Measurements from ENCODE around the gene FBN3.
"Not testable (repeated sequence)": the region's sequence is repeated elsewhere in the genome, so short reads cannot be mapped to it uniquely, and the experiment has no call there.

FBN3 gene

DNA sequence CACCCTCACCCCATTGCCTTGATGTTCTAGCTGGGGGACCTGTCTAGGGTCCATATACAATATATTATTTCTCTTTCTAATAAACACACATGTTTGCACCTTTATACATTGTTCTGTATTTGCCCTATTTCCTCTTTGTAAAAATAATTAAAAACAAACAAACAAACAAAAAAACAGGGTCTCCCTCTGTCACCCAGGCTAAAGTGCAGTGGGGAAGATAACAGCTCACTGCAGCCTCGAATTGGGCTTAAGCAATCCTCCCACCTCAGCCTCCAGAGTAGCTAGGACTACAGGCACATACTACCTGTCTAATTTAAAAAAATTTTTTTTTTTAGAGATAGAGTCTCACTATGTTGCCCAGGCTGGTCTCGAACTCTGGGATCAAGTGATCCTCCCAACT, 5.9 kb upstream of the FBN3 start:
- no peak overlapping the region for H3K4me3 ChIP-seq (replicated peaks; ENCODE audit: insufficient read depth, low read length)
- peaks cover 8% of the 10 kb centered on the region for H3K27me3 ChIP-seq (ENCODE audit: insufficient read depth, poor library complexity, severe bottlenecking)
- DNase-seq (ENCODE audit: low read depth in 1 of 2, low spot score in 1 of 2) = no peak
- no peak for TF ChIP-seq POLR2AphosphoS5 (IDR thresholded peaks at IDR 0.05; ENCODE audit: low read depth)
- TF ChIP-seq SPI1 (IDR thresholded peaks at IDR 0.05; ENCODE audit: borderline replicate concordance, low read depth) = no peak
- TF ChIP-seq, protein P1, sequence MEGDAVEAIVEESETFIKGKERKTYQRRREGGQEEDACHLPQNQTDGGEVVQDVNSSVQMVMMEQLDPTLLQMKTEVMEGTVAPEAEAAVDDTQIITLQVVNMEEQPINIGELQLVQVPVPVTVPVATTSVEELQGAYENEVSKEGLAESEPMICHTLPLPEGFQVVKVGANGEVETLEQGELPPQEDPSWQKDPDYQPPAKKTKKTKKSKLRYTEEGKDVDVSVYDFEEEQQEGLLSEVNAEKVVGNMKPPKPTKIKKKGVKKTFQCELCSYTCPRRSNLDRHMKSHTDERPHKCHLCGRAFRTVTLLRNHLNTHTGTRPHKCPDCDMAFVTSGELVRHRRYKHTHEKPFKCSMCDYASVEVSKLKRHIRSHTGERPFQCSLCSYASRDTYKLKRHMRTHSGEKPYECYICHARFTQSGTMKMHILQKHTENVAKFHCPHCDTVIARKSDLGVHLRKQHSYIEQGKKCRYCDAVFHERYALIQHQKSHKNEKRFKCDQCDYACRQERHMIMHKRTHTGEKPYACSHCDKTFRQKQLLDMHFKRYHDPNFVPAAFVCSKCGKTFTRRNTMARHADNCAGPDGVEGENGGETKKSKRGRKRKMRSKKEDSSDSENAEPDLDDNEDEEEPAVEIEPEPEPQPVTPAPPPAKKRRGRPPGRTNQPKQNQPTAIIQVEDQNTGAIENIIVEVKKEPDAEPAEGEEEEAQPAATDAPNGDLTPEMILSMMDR (IDR thresholded peaks at IDR 0.05; ENCODE audit: insufficient read depth, low read length) = no peak
- TF ChIP-seq, protein P2, sequence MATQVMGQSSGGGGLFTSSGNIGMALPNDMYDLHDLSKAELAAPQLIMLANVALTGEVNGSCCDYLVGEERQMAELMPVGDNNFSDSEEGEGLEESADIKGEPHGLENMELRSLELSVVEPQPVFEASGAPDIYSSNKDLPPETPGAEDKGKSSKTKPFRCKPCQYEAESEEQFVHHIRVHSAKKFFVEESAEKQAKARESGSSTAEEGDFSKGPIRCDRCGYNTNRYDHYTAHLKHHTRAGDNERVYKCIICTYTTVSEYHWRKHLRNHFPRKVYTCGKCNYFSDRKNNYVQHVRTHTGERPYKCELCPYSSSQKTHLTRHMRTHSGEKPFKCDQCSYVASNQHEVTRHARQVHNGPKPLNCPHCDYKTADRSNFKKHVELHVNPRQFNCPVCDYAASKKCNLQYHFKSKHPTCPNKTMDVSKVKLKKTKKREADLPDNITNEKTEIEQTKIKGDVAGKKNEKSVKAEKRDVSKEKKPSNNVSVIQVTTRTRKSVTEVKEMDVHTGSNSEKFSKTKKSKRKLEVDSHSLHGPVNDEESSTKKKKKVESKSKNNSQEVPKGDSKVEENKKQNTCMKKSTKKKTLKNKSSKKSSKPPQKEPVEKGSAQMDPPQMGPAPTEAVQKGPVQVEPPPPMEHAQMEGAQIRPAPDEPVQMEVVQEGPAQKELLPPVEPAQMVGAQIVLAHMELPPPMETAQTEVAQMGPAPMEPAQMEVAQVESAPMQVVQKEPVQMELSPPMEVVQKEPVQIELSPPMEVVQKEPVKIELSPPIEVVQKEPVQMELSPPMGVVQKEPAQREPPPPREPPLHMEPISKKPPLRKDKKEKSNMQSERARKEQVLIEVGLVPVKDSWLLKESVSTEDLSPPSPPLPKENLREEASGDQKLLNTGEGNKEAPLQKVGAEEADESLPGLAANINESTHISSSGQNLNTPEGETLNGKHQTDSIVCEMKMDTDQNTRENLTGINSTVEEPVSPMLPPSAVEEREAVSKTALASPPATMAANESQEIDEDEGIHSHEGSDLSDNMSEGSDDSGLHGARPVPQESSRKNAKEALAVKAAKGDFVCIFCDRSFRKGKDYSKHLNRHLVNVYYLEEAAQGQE (IDR thresholded peaks at IDR 0.05; ENCODE audit: insufficient replicate concordance, low read depth) = no peak
- no peak for TF ChIP-seq GABPA (IDR thresholded peaks at IDR 0.05; ENCODE audit: low read depth)
- H3K27ac ChIP-seq (replicated peaks) = no peak overlapping the region

DNA sequence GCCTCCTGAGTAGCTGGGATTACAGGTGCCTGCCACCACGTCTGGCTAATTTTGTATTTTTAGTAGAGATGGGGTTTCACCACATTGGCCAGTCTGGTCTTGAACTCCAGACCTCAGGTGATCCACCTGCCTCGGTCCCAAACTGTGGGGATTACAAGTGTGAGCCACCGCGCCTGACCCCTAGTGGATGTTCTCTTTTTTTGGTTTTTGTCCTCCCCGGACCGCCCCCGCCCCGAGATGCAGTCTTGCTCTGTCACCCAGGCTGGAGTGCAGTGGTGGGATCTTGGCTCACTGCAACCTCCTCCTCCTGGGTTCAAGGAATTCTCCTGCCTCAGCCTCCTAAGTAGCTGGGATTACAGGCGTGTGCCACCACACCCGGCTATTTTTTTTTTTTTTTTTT, 4.6 kb upstream of the FBN3 start:
- peak in 1 of 2 experiments; percentile 23 for DNase-seq (ENCODE audit: low read depth in 1 of 2, low spot score in 1 of 2)
- not testable (repeated sequence) for H3K27ac ChIP-seq (replicated peaks)

DNA sequence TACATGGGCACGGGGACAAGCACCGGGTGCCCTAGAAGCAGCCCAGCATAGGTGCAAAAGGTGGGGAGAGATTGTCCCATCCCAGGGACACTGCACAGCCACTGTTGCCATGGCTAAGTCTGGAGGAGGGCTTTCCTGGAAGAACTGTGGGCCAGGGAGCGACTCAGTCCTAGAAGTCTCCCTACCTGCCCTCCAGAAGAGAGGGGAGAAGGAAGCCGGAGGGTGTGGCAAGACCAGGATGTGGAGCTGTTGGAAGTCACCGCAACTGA, 2.3 kb upstream of the FBN3 start:
- H3K27me3 ChIP-seq (ENCODE audit: insufficient read depth, poor library complexity, severe bottlenecking) = peaks cover 30% of the 10 kb centered on the region
- TF ChIP-seq, protein P1 (IDR thresholded peaks at IDR 0.05; ENCODE audit: insufficient read depth, low read length) = no peak
- TF ChIP-seq GABPA (IDR thresholded peaks at IDR 0.05; ENCODE audit: low read depth) = no peak
- no peak for TF ChIP-seq POLR2AphosphoS5 (IDR thresholded peaks at IDR 0.05; ENCODE audit: low read depth)
- TF ChIP-seq SPI1 (IDR thresholded peaks at IDR 0.05; ENCODE audit: borderline replicate concordance, low read depth) = no peak
- TF ChIP-seq, protein P2 (IDR thresholded peaks at IDR 0.05; ENCODE audit: insufficient replicate concordance, low read depth) = no peak
- no peak overlapping the region for H3K4me3 ChIP-seq (replicated peaks; ENCODE audit: insufficient read depth, low read length)
- DNase-seq (ENCODE audit: low read depth in 1 of 2, low spot score in 1 of 2) = no peak
- H3K27ac ChIP-seq (replicated peaks) = no peak overlapping the region

More for the DNA sequence above, 4.6 kb upstream of the FBN3 start:
- H3K4me3 ChIP-seq (replicated peaks; ENCODE audit: insufficient read depth, low read length) = not testable (repeated sequence)
- TF ChIP-seq, protein P1 (IDR thresholded peaks at IDR 0.05; ENCODE audit: insufficient read depth, low read length) = peak; percentile 1
- H3K27me3 ChIP-seq (ENCODE audit: insufficient read depth, poor library complexity, severe bottlenecking) = peaks cover 13% of the 10 kb centered on the region

DNA sequence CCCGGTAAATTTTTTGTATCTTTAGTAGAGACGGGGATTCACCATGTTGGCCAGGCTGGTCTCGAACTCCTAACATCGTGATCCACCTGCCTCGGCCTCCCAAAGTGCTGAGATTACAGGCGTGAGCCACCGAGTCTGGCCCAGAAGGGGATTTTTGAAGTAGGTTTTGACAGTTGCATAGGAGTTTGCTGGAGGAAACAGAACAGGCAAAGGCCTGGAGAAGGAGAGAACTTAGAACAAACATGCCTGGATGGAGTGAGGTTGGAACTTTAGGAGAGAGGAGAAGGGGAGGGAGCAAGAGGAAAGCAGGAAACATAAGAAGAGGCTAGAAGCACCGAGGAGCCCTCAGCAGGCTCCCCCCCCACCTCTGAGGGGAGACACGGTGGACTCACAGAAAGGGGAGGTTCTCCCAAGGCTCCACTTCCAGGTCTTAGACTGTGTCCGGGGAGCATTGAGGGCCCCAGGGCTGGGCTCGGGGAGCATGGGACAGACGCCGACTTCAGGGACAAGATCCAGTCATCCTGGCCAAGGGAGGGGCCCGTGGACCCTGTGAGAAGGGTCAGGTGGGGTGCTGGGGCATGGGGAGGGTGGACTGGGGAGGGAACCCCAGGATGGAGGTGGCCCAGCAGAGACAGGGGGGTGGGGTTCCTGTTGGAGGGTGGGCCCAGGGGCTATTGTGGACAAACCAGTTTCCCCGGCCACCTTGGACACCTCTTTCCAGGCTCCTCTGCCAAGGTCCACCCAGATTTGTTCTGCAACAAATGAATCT, 1.8 kb upstream of the FBN3 start:
- TF ChIP-seq GABPA (IDR thresholded peaks at IDR 0.05; ENCODE audit: low read depth) (no peak), SPI1 (IDR thresholded peaks at IDR 0.05; ENCODE audit: borderline replicate concordance, low read depth) (no peak), POLR2AphosphoS5 (IDR thresholded peaks at IDR 0.05; ENCODE audit: low read depth) (no peak)
- TF ChIP-seq, protein P2 (IDR thresholded peaks at IDR 0.05; ENCODE audit: insufficient replicate concordance, low read depth) = no peak
- TF ChIP-seq, protein P1 (IDR thresholded peaks at IDR 0.05; ENCODE audit: insufficient read depth, low read length) = no peak
- DNase-seq (ENCODE audit: low read depth in 1 of 2, low spot score in 1 of 2) = no peak
- Histone ChIP-seq H3K27me3 (ENCODE audit: insufficient read depth, poor library complexity, severe bottlenecking) (peaks cover 30% of the 10 kb centered on the region), H3K27ac (replicated peaks) (no peak overlapping the region), H3K4me3 (replicated peaks; ENCODE audit: insufficient read depth, low read length) (no peak overlapping the region)
